ENCODE results near the gene SELENOW.
A peak's percentile ranks its signal among the peaks of the same experiment; 100 is the strongest.
"Not testable (repeated sequence)": the region's sequence is repeated elsewhere in the genome, so short reads cannot be mapped to it uniquely, and the experiment has no call there.

Gene SELENOW

DNA sequence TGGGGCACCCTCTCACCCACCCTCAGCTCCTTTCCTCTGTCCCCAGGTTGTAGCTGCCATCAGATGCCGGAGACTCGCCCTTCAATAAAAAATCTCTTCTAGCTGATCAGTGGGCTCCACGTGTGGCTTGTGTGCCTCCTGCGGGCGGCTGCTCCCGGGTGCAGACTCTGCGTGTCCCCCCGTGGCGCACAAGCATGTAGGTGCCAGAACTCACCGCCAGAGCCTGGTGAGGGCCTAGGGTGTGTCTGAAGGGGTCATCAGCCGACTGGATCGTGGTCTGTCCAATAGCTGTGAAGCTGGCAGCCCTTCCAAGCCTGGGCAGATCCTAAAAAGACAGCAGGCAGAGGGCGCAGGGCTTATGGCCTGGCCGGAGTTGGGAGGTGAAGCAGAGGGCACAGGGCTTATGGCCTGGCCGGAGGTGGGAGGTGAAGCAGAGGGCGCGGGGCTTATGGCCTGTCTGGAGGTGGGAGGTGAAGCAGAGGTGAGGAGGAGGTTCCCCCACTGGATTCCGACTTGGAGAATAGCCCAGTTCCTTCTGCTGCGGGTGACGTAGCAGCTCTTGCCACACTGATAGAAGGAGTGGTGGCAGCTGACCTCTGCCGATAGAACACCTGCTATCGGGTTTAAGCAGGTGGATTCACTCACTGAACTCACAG is 21.4 kb upstream of the SELENOW start:
- no peak for DNase-seq

DNA sequence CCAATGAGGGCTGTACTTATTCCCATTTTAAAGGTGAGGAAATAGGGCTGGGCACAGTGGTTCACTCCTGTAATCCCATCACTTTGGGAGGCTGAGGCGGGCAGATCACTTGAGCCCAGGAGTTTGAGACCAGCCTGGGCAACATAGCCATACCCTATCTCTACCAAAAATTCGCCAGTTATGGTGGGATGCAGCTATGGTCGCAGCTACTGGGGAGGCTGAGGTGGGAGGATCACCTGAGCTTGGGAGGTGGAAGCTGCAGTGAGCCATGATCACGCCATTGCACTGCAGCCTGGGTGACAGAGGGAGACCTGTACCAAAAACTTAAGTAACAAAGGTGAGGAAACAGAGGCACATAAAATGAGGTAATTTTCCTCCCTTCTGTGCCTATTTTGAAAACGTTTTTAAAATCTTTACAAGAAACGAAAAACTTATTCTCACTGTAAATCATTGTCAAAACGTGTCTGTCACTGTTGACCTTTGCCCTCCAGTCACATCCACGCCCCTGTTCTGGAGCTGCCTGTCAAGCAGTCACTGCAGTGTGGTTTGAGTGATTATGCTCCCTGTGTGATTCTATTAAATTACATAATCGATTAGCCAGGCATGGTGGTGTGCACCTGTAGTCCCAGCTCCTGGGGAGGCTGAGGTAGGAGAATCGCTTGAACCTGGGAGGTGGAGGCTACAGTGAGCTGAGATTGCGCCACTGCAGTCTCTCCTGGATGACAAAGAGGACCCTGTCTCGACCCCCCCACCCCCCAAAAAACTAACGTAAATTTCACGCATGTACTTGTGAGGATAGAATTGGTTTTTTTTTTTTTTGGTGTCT is 20.7 kb upstream of the SELENOW start:
- DNase-seq = no peak

GRCh38 chr19:47758443-47758804 is 20.1 kb upstream of the SELENOW start:
- no peak for DNase-seq

DNA sequence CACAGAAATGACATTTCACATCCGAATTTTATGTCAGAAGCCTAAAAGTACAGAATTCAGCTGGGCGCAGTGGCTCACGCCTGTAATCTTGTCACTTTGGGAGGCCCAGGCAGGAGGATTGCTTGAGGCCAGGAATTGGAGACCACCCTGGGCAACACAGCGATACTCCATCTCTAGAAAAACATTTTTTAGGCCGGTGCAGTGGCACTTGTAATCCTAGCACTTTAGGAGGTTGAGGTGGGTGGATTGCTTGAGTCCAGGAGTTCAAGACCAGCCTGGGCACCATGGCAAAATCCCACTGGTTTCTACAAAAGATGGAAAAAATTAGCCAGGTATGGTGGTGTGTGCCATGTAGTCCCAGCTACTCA is 17.9 kb upstream of the SELENOW start:
- DNase-seq = no peak

- no peak for DNase-seq
Observed at GRCh38 chr19:47761566-47761965, 16.9 kb upstream of the SELENOW start.

DNA sequence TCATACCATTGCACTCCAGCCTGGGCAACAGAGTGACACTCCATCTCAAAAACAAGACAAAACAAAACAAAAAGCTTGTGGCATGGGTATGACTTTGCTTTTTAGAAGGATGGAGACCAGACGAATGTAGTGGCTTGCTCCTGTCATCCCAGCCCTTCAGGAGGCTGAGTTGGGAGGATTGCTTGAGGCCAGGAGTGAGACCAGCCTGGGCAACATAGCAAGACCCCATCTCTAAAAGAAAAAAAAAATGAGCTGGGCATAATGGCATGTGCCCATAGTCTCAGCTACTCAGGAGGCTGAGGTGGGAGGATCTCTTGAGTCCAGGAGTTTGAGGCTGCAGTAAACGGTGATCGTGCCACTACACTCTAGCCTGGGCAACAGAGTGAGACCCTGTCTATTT is 16.4 kb upstream of the SELENOW start:
- no peak for DNase-seq

DNA sequence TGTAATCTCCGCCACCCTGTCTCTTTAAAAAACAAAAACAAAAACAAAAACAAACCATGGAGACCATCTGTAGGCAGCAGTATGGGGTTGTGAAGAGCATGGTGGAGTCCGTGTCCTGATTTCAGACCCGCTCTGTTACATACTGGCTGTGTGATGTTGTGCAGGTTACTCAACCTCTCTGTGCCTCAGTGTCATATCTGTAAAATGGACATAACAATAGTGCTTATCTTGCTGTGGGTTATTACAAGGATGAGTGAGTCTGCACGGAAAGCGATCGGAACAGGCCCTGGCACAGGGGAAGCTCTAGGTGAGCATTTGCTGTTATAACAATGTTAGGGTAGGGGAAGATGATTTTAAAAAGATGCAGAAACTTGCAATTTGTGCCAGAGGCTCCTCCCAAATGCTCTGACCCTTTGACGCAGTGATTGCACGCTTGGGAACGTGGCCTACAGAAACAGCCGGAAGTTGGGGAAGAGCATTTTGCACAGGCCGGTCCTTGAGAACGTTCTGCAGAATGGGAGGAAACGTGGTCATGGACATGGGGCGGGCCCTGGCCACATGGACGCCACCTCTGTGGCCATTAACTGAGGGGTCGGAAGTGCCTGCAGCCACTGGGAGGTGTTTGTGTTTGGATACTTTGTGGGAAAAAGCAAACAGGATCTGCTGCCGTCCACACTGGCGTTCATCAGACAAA is 15.7 kb upstream of the SELENOW start:
- DNase-seq = no peak

DNA sequence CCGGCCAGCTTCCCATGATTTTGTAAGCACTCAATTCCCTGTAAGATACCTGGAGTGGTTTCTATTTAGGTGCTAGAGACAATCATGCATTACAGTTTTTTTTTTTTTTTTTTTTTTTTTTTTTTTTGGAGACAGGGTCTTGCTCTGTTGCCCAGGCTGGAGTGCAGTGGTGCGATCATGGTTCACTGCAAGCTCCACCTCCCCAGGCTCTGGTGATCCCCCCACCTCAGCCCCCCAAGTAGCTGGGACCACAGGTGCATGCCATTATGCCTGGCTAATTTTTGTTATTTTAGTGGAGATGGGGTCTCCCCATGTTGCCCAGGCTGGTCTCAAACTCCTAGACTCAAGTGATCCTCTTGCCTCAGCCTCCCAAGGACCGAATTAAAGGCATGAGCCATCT is 13.8 kb upstream of the SELENOW start:
- DNase-seq = not testable (repeated sequence)

GRCh38 chr19:47765523-47766358 is 12.8 kb upstream of the SELENOW start:
- DNase-seq = peak; percentile 13 to 39 (median 37)

- no peak for DNase-seq
Observed at GRCh38 chr19:47766359-47766620, 12.2 kb upstream of the SELENOW start.

DNA sequence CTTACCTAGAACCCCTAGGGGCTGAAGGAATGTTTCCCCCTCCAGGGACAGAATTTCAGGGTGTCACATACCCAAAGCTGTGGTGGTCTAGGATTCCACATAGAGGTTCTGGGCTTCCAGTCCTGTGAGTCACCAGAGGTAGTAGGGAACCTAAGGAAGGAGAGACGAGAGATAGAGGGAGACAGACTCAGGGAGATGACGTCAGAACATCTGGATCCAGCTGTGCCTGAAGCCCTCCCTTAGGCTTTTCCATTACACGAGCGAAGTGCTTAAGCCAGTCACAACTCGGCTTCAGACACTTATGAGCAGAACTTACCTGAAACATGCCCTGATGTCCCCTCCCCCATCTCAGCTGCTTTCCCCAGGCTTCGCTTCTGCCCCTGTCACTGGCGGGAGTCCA is 11.8 kb upstream of the SELENOW start:
- no peak for DNase-seq

DNA sequence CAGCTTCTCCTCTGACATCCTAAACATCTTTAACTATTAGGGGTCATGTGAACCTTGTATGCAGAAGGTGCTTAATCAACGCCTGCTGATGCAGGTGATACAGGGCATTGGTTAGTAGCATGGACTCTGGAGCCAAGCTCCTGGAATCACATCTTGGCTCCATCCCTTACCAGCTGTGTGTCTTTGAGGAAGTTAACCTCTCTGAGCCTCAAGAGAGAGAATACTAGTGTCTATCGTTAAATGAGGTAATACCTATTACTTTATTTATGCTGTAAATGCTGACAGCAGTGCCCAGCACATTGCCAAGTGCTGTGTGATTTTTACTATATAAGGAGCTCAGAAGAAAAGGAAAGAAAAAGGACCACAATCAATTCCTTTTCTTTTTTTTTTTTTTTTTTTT is 11.2 kb upstream of the SELENOW start:
- no peak for DNase-seq

GRCh38 chr19:47768604-47769003 is 9.9 kb upstream of the SELENOW start:
- no peak for DNase-seq

DNA sequence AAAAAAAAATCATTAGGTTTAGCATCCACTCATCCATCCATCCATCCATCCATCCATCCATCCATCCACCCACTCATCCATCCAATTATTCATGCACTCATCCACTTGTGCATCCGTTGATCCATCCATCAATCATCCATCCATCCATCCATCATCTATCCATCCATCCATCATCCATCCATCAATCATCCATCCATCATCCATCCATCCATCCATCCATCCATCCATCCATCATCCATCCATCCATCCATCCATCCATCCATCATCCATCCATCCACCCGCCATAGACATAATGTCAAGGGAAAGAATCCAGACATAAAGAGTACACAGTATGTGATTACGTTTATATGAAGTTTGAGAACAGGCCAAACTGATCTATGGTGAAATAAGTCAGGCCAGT is 9.0 kb upstream of the SELENOW start:
- DNase-seq = no peak

DNA sequence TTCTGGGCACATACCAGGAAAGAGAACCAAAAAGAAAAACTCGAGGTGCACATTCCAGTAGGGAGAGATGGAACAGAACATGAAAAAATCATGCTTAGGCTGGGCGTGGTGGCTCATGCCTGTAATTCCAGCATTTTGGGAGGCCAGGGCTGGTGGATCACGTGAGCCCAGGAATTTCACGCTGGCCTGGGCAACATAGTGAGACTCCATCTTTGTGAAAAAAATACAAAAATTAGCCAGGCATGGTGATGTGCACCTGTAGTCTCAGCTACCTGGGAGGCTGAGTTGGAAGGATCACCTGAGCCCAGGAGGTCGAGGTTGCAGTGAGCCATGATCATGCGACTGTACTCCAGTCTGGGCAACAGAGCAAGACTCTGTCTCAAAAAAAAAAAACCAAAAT is 7.2 kb upstream of the SELENOW start:
- not testable (repeated sequence) for DNase-seq

DNA sequence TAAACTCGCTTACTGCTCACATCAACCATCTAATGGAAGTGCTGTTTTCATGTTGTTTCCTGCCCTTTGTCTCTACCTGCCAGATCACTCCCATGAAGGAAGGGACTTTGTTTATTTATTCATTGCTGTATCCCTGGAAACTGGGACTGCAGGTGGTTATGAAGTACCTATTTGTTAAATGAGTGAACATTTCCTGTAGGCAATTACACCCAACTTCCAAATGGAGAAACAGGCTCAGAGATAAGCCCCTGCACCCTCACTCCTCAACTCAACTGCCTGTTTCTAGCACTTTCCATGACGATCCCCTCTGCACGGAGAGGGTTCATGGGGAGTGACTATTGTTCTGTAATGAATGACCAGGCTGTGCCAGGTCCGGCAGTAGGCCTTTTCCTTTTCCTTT is 1.9 kb upstream of the SELENOW start:
- DNase-seq = peak; percentile 40 to 96 (median 76)

DNA sequence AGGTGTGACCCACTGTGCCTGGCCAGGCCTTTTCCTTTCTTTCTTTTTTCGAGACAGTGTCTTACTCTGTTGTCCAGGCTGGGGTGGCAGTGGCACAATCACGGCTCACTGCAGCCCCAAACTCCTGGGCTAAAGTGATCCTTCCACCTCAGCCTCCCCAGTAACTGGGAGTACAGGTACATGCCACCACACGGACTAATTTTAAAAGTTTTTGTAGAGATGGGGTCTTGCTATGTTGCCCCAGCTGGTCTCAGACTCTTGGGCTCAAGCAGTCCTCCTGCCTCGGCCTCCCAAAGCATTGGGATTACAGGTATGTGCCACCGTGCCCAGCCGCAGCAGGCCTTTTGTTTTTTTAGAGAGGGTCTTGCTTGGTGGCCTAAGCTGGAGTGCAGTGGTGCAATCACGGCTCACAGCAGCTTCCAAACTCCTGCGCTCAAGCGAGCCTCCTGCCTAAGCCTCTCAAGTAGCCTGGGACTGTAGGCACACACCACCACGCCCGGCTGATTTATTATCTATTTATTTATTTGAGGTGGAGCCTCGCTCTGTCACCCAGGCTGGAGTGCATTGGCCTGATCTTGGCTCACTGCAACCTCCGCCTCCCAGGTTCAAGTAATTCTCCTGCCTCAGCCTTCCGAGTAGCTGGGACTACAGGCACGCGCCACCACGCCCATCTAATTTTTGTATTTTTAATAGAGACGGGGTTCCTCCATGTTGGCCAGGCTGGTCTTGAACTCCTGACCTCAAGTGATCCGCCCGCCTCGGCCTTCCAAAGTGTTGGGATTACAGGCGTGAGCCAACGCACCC is 1.1 kb upstream of the SELENOW start:
- not testable (repeated sequence) for DNase-seq

DNA sequence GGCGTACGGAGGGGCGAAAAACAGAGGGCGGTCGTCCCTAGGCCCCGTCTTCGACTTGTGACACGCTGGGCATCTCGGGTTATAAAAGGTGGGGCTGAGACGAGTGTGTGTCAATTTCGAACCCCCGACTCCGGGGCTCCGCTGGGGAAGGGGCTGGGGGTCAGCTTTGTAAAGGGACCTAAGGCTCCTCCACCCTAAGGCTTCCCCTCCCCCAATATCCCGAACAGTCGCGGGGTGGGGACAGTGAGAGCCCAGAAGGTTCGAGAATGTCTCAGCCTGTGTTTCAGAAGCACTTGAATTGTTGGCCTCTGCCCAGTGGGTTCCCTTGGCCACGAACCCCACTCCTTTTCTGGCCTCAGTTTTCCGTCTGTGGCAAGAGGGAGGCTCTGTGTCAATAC is 450 bp downstream of the SELENOW start:
- DNase-seq = peak in 2 of 3 experiments; percentile 18 to 50

DNA sequence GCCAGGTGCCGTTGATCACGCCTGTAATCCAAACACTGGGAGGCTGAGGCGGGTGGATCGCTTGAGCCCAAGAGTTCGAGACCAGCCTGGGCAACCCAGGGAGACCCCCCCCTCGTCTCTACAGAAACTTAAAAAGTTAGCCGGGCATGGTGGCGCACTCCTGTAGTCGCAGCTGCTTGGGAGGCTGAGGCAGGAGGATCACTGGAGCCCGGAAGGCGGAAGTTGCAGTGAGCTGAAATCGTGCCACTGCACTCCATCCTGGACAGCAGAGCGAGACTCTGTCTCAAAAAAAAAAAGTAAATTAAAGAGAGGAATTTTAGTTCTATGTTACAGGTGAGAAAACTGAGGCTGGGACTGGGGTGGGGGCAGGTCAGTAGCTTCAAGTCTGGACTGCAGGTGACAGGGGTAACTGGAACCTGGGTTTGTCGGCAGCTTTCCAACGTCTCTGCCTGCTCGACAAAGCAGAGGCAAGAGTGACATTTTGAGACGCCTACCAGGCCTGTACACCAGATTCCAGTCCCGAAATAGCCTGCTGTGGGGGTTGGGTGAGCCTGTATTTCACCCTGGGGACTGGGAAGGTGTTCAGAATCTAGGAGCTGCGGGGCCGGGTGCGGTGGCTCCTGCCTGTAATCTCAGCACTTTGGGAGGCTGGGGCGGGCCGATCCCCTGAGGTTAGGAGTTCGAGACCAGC is 1.2 kb downstream of the SELENOW start:
- no peak for DNase-seq

- DNase-seq = no peak
Observed at GRCh38 chr19:47780215-47780551, 1.7 kb downstream of the SELENOW start.

- no peak for DNase-seq
Observed at GRCh38 chr19:47781590-47782262, 3.2 kb downstream of the SELENOW start.
